DMS153 (cell line): Measurements from ENCODE around the gene RBM44.
"Not testable (repeated sequence)": the region's sequence is repeated elsewhere in the genome, so short reads cannot be mapped to it uniquely, and the experiment has no call there.

ENCODE experiments used
- DNase-seq: peaks from one replicate; lab custom pipeline; 2025; lab: John Stamatoyannopoulos, UW

RBM44 gene

DNA sequence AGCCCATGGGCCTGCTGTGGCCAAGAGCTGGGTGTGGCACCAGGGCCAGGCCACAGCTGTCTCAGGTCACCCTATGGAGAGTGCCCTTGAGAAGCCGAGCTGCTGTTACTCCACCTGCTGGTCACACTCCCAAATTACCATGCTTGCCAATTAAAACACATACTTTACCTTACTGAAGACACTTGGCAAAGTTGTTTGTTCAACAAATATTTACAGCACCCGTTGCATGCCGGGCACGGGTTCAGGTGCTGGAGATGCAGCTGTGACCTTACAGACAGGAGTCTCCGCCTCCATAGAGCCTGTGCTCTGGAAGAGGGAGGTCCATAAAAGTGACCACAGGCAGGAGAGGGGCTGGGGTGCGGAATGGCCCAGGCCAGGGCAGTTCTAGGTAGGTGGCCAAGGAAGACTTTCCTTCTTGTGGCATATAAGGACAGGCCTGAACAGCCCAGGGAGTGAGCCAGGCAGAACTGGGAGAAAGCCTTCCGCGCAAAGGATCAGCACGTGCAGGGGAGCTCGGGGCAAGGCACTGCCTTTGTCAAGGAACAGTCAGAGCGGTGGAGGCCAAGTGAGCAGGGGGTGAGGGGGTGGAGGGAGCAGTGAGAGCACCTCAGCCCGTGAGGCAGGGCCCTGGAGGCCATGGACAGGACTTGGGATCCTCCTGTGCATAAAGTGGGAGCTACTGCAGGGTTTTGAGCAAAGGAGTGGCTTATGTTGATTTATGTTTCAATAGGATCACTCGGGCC lies 23.6 kb upstream of the RBM44 start:
- DNase-seq = peak; percentile 43

- DNase-seq = no peak
These were observed 19.1 kb upstream of the RBM44 start for GRCh38 chr2:237779521-237779920.

- no peak for DNase-seq
These were observed 16.4 kb upstream of the RBM44 start for GRCh38 chr2:237782181-237782580.

GRCh38 chr2:237783678-237784077 lies 14.9 kb upstream of the RBM44 start:
- not testable (repeated sequence) for DNase-seq

DNA sequence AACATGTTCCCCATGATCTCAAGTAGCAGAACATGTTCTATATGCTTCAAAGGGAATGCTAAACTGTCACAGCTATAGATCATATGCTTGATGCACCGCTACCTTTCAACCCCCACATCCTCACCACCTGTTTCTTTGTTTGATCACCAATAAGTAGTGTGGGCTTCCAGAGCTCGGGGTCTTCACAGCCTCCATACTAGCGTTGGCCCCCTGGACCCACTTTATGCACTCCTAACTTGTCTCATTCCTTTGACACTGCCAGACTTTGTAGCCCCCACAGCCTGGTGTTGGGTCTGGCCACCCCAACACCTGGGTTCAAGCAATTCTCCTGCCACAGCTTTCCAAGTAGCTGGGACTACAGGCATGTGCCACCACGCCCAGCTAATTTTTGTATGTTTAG lies 11.6 kb upstream of the RBM44 start:
- DNase-seq = no peak

- no peak for DNase-seq
These were observed 8.2 kb upstream of the RBM44 start for GRCh38 chr2:237790353-237790752.

DNA sequence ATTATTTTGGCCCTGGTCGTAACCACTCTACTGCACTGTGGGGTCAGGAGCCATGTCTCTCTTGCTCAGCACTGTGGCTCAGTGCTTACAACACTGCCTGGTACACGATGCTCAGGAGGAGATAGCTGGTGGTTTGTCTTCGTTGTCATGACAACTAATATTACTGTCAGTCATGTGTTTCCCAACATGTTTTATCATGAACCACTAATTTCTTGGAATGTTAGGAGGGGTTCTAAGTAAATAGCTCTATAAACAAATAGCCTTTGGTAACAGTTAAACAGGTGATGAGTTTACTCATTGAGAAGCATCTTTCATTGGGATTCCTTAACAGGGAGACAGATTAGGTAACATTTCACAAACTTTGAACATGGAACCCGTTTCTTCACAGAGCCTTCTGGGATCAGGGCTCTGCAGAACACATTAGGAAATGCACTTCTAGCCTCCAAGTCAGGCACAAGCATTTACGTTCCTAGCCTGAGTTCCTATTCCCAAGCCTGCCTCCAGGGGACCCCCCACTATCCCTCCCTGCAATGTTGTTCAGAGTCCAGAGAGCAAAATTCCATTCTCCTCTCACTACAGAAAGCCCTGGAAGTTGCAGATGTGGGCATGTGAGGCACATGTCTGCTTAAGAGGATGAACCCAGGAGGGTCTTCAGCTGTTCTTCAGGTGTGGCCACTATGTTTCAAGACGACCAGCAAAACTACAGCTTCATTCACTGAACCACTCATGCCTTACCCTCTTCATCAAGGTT lies 6.4 kb upstream of the RBM44 start:
- no peak for DNase-seq

GRCh38 chr2:237797253-237797652 lies 1.3 kb upstream of the RBM44 start:
- DNase-seq = no peak

DNA sequence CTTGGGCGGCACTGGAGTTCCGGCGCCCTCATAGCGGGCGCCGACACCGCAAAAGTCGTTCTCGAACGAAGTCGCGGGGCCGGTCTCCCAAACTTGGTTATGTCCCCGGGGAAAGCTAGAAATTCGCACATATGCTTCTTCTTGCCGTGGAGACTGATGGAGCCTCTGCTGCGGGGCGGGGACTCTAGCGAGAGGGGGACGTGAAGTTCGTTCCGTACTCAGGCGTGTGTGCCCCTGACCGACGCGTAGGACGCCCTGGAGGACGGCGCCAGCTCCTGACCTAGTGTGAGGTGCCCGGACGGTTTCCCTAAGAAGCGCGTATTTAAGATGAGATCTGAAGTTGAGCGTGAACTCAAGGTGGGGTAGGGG lies 465 bp downstream of the RBM44 start:
- no peak for DNase-seq

GRCh38 chr2:237801466-237801865 lies 2.9 kb downstream of the RBM44 start:
- DNase-seq = no peak

DNA sequence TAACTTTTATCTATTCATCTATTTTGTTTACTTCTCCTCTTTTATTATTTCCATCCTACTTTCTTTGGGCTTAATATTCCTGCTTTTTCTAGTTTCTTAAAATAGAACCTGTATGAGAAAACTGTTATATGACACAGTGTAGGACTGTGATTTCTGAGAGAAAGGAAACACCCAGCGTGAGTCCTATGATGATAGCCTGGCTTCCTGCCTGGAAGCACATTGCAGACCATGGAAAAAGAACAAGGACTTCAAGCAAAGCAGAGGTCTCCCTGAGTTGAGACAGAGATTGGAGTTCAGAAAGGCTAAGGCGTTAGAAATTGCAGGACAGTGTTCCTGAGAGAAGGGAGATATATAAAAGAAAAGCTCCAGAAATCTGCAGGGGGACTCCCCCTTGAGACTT lies 7.8 kb downstream of the RBM44 start:
- DNase-seq = no peak

DNA sequence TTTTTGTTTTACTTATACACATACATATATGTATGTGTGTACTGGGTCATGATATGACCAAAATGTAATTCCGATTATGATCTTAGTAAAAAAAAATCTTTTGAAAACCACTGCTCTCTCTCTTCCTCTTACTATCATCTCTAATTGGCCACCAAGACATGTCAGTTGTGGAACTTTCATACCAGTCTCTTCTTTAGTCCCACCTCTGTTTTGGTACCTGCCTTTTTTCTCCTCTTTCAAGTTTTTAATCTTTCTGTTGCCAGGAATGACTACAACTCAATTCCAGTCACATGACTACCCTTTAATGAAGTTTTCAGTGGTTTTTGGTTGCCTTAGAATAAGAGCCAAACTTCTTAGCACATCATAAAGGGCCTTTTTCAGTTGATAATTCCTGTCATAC lies 17.1 kb downstream of the RBM44 start:
- DNase-seq = no peak

DNA sequence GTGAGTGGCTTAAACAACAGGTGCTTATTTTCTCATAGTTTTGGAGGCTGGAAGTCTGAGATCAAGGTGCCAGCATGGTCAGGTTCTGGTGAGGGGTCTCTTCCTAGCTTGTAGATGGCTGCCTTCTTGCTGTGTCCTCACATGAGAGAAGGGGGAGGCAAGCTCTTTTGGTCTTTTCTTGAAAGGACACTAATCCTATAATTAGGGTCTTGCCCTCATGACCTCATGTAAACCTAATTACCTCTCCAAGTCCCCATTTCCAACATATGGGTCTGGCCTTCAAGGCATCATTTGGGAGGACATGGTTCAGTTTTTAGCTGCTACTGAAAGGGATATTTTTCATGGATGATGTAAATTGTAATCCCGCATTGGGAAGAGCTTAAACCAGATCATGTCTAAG lies 18.0 kb downstream of the RBM44 start:
- DNase-seq = no peak

- DNase-seq = no peak
These were observed 19.5 kb downstream of the RBM44 start for GRCh38 chr2:237818066-237818473.

GRCh38 chr2:237819231-237819630 lies 20.7 kb downstream of the RBM44 start:
- no peak for DNase-seq

- no peak for DNase-seq
These were observed 21.8 kb downstream of the RBM44 start for GRCh38 chr2:237820421-237820820.

DNA sequence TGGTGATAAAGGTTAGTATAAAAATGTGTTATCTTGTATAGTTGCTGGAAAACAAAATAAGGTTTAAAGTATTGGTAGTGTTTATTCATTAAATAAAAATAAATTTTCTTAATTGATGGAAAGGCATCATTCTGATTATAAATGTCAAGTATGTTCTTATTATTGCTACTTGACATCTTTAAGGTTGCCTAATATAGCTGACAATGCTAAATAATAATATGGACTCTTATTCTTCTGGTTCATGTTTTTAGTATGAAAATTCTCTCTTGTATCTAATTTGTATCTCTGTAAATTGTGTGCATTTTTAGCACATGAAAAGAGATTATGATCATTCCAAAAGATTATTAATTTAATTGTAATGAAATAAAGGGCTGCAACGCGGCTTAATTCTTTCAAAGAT lies 25.0 kb downstream of the RBM44 start:
- no peak for DNase-seq

GRCh38 chr2:237824085-237824484 lies 25.5 kb downstream of the RBM44 start:
- no peak for DNase-seq

GRCh38 chr2:237827421-237827987 lies 28.9 kb downstream of the RBM44 start:
- DNase-seq = no peak

- DNase-seq = no peak
These were observed 31.9 kb downstream of the RBM44 start for GRCh38 chr2:237830522-237830921.

GRCh38 chr2:237833546-237833945 lies 35.0 kb downstream of the RBM44 start:
- no peak for DNase-seq

DNA sequence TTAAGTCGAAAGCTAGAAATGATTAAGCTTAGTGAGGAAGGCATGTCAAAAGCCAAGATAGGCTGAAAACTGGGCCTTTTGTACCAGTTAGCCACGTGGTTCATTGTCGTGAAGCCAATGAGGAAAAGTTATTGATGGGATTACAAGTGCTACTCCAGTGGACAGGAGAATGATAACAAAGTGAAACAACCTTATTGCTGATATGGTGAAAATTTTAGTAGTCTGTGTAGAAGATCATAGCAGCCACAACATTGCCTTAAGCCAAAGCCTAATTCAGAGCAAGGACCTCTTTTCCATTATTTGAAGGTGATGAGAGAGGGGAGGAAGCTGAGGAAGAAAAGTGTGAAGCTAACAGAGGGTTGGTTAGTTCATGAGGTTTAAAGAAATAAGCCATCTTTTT lies 36.8 kb downstream of the RBM44 start:
- no peak for DNase-seq

- no peak for DNase-seq
These were observed 42.5 kb downstream of the RBM44 start for GRCh38 chr2:237841051-237841450.
